HepG2 (cell line): Measurements from ENCODE around the gene TMEM132E.

Source experiments
- EHMT2 ChIP-seq: fragments of 200-600 bp; sonication (generic); IDR thresholded peaks from 2 replicates; pipeline ENCODE4 v1.7.0; 2017; ENCODE audit warnings: antibody characterized with exemption, low read depth, low read length, borderline replicate concordance
- FOSL1 ChIP-seq: sonication (generic); formaldehyde crosslinking; IDR thresholded peaks from 2 replicates; pipeline ENCODE4 v1.9.0; 2021; ENCODE audit warnings: missing genetic modification reagents, borderline replicate concordance
- FOXJ3 ChIP-seq: sonication (generic); formaldehyde crosslinking; IDR thresholded peaks from 2 replicates; pipeline ENCODE4 v1.4.0; 2020; ENCODE audit warnings: missing genetic modification reagents, mild to moderate bottlenecking, borderline replicate concordance
- MYC ChIP-seq: sonication (generic); formaldehyde crosslinking; IDR thresholded peaks from 2 replicates; pipeline ENCODE4 v1.9.0; 2021; ENCODE audit warnings: missing genetic modification reagents, borderline replicate concordance
- POLR2AphosphoS5 ChIP-seq: IDR thresholded peaks from 2 replicates; pipeline ENCODE4 v1.6.1; 2012; ENCODE audit warnings: low read depth, low read length
- SIN3A ChIP-seq: IDR thresholded peaks from 2 replicates; pipeline ENCODE4 v1.6.1; 2011; ENCODE audit warnings: low read depth, mild to moderate bottlenecking, control low read depth, low read length, borderline replicate concordance
- TAF1 ChIP-seq: sonication (generic); formaldehyde crosslinking; IDR thresholded peaks from 2 replicates; pipeline ENCODE4 v1.4.0; 2020; ENCODE audit warnings: missing genetic modification reagents
- YY1 ChIP-seq: IDR thresholded peaks from 2 replicates; pipeline ENCODE4 v1.6.1; 2011; ENCODE audit warnings: low read length, low read depth, moderate library complexity, mild to moderate bottlenecking; ENCODE audit not compliant: insufficient read depth, insufficient replicate concordance
- ZBTB7B ChIP-seq: sonication (generic); formaldehyde crosslinking; IDR thresholded peaks from 2 replicates; pipeline ENCODE4 v1.4.0; 2020; ENCODE audit warnings: missing genetic modification reagents
- ZFP36L1 ChIP-seq: sonication (generic); formaldehyde crosslinking; IDR thresholded peaks from 2 replicates; pipeline ENCODE4 v1.8.0; 2022; ENCODE audit warnings: mild to moderate bottlenecking, missing genetic modification reagents, moderate library complexity
- TF ChIP-seq, protein P1 (sequence below): sonication (generic); formaldehyde crosslinking; IDR thresholded peaks from 2 replicates; pipeline ENCODE4 v1.5.0; 2020; ENCODE audit warnings: mild to moderate bottlenecking, missing genetic modification reagents, moderate library complexity
- TF ChIP-seq, protein P2 (sequence below): sonication (generic); formaldehyde crosslinking; IDR thresholded peaks from 2 replicates; pipeline ENCODE4 v1.4.0; 2020; ENCODE audit warnings: missing genetic modification reagents

DNA sequence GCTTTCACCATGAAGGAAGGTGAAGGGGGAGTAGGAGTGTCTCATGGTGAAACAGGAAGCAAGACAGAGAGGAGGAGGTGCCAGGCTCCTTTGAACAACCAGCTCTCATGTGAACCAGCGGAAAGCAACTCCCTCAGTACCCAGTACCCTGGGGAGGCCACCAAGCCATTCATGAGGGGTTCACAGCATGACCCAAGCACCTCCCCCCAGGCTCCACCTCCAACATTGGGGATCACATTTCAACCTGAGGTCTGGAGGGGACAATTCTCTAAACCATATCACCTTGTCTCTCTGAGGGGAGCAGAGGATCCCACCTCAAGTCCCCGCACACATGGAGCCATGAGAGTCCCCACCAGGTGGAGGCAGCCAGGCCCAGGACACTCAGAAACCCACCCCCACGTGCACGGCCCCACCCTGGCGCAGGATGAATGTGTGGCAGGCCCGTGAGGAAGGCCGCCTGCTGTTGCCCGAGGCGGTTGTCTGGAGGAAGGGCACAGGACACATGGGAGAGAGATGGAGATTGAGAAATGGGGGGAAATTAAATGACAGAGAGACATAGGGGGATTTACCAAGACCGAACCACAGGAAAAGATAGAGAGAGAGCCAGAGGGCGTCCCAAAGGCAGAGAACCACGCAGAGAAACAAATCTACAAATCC, 85.9 kb downstream of the TMEM132E start:
- TF ChIP-seq MYC (CRISPR knock-in tag): no peak
- no peak for TF ChIP-seq ZFP36L1 (CRISPR knock-in tag)
- TF ChIP-seq POLR2AphosphoS5: no peak
- TF ChIP-seq FOXJ3 (CRISPR knock-in tag): no peak
- TF ChIP-seq, protein P1, sequence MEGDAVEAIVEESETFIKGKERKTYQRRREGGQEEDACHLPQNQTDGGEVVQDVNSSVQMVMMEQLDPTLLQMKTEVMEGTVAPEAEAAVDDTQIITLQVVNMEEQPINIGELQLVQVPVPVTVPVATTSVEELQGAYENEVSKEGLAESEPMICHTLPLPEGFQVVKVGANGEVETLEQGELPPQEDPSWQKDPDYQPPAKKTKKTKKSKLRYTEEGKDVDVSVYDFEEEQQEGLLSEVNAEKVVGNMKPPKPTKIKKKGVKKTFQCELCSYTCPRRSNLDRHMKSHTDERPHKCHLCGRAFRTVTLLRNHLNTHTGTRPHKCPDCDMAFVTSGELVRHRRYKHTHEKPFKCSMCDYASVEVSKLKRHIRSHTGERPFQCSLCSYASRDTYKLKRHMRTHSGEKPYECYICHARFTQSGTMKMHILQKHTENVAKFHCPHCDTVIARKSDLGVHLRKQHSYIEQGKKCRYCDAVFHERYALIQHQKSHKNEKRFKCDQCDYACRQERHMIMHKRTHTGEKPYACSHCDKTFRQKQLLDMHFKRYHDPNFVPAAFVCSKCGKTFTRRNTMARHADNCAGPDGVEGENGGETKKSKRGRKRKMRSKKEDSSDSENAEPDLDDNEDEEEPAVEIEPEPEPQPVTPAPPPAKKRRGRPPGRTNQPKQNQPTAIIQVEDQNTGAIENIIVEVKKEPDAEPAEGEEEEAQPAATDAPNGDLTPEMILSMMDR (CRISPR knock-in tag): no peak
- TF ChIP-seq, protein P2, sequence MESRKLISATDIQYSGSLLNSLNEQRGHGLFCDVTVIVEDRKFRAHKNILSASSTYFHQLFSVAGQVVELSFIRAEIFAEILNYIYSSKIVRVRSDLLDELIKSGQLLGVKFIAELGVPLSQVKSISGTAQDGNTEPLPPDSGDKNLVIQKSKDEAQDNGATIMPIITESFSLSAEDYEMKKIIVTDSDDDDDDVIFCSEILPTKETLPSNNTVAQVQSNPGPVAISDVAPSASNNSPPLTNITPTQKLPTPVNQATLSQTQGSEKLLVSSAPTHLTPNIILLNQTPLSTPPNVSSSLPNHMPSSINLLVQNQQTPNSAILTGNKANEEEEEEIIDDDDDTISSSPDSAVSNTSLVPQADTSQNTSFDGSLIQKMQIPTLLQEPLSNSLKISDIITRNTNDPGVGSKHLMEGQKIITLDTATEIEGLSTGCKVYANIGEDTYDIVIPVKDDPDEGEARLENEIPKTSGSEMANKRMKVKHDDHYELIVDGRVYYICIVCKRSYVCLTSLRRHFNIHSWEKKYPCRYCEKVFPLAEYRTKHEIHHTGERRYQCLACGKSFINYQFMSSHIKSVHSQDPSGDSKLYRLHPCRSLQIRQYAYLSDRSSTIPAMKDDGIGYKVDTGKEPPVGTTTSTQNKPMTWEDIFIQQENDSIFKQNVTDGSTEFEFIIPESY (CRISPR knock-in tag): no peak
- TF ChIP-seq TAF1 (CRISPR knock-in tag): no peak
- TF ChIP-seq EHMT2: no peak
- no peak for TF ChIP-seq ZBTB7B (CRISPR knock-in tag)
- no peak for TF ChIP-seq FOSL1 (CRISPR knock-in tag)
- TF ChIP-seq SIN3A: no peak
- no peak for TF ChIP-seq YY1
